GM12874 (cell line): ENCODE data around the gene SHROOM3.
A peak's percentile ranks its signal among the peaks of the same experiment; 100 is the strongest.

Experiments used
- TF ChIP-seq, protein P1 (sequence below): IDR thresholded peaks from 2 replicates; pipeline ENCODE4 v1.5.1; 2011; ENCODE audit warnings: low read depth, mild to moderate bottlenecking, control low read depth, low read length, moderate library complexity; ENCODE audit not compliant: insufficient read depth

SHROOM3 gene

DNA sequence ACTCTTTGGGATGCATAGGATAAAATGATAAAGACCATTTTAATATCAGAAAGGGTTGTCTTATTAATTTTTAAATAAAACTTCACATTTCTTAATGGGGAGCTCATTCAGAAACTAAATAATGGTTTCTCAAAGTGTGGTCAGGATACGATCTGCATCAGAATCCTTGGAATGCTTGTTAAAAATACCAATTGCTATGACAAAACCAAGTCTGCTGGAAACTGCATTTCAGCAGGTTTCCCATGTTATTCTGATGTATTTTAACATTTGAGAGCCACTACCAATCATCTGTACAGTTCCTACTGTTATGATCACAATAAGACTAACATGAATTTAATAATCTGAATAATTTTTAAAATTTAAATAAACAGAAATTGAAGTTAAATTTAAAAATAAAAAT lies 347.8 kb downstream of the SHROOM3 start:
- TF ChIP-seq, protein P1, sequence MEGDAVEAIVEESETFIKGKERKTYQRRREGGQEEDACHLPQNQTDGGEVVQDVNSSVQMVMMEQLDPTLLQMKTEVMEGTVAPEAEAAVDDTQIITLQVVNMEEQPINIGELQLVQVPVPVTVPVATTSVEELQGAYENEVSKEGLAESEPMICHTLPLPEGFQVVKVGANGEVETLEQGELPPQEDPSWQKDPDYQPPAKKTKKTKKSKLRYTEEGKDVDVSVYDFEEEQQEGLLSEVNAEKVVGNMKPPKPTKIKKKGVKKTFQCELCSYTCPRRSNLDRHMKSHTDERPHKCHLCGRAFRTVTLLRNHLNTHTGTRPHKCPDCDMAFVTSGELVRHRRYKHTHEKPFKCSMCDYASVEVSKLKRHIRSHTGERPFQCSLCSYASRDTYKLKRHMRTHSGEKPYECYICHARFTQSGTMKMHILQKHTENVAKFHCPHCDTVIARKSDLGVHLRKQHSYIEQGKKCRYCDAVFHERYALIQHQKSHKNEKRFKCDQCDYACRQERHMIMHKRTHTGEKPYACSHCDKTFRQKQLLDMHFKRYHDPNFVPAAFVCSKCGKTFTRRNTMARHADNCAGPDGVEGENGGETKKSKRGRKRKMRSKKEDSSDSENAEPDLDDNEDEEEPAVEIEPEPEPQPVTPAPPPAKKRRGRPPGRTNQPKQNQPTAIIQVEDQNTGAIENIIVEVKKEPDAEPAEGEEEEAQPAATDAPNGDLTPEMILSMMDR = no peak

DNA sequence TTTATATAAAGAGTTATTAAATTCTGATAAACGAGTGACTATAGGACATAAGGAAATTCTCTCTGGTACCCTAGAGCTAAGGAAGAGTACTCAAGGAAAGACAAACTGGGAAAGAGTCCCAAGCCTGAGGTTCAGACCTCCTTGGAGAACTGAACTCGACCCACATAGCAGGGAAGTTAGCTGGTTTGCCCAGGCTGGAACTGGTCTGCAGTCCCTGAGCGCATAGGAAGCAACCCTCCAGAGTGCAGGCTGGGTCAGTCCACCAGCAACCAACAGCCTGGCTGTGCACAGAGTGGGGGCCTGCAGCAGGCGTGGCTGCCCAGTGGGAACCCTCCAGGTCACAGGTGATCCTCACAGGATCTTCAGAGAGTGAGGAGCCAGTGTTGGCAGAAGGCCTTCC lies 348.8 kb downstream of the SHROOM3 start:
- TF ChIP-seq, protein P1 = no peak

DNA sequence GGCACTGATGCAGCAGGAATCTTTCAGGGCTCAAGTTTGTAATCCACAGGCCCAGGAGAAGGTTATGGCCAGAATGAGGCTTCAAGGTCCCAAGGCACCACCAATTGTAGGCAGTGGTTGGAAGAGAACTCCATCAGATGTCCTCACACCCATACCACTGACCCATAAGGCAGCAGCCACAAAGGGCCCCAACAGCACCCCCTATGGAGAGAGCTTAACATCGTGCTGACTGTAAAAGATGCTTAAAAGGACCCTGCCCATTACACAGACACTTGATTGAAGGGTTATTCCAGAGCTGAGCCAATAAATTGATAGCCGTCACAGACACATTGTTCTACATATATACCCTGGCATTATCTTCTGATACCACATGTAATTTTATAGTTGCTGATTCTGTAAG lies 349.2 kb downstream of the SHROOM3 start:
- TF ChIP-seq, protein P1 = peak; percentile 24; the same call in 1 of the 2 replicates

DNA sequence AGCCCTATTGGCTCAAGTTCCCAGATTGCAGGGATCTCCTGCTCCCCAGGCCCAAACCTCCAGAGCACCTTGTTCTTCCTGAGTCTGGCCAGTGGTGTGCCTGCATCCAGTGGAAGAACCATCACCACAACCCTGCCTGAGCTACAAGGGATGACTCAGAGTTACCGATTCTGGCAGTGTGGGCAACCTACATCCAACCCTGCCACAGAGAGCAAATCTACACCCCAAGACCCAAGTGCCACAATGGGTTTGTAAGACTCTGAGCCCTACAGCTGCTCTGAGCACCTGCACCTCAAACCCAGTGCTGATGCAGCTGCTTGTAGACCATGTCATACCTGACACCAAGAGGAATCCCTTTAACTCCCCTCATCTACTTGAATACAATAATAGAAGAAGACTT lies 352.9 kb downstream of the SHROOM3 start:
- TF ChIP-seq, protein P1 = no peak

DNA sequence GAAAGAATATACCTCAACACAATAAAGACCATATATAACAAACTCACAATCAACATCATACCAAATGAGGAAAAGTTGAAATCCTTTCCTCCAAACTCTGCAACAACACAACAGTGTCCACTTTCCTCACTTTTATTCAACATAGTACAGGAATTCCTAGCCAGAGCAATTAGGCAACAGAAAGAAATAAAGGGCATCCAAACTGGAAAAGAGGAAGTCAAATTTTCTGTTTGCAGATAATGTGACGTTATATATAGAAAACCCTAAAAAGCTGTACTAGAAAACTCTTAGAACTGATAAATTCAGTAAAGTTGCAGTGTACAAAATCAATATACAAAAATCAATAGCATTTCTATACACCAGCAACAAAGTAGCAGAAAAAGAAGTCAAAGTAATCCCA lies 355.3 kb downstream of the SHROOM3 start:
- TF ChIP-seq, protein P1 = no peak

DNA sequence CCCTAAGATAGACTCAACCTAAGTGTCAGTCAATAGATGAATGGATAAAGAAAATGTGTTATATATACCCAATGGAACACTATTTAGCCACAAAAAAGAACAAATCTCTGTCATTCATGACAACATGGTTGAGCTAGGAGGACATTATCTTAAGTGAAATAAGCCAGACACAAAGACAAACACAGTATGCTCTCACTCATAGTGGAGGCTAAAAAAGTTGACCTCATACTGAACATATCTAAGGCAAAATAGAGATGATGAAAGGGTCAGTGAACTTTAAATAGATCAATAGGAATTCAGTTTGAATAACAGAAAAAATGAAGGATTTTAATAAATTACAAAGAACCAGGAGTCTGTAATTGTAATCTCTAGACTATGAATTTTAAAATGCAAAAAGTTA lies 356.4 kb downstream of the SHROOM3 start:
- TF ChIP-seq, protein P1 = no peak

DNA sequence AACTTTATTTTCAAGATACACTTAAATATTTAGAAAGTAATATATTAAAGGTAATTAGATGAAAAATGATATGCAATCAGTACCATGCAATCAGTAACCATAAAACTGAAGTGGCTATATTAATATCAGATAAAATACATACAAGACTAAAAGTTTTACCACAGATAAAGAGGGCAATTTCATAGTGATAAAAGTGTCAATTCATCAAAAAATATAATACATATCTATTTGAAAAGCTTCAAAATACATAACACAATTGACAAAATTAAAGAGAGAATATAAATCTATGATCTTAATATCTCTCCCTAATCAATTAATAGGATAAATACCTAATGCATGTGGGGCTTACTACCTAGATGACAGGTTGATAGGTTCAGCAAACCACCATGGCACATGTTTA lies 357.4 kb downstream of the SHROOM3 start:
- TF ChIP-seq, protein P1 = no peak

DNA sequence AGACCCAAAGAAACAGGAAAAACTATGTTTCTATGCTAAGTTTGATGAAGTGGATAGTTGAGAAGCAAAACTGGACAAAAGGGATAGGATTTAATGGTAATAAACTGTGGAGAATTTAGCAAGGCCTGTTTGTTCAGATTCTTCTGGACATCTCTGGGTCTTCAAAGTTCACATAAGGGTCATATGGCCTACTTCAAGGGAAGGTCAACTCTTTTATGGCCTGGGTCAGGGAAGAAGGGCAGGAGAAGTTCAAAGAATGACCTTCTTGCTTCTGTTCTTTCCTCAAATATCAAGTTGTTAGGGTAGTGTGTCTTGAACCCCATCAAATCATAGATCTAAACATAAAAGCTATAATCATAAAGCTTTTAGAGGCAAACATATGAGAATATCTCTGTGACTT lies 360.2 kb downstream of the SHROOM3 start:
- TF ChIP-seq, protein P1 = no peak
